GM20000 (cell line): Measurements from ENCODE around the gene MAGIX.

ENCODE experiments used
- DNase-seq: peaks from one replicate; pipeline ENCODE4 v3.0.0; 2012; ENCODE audit warnings: low spot score
- CTCF ChIP-seq: IDR thresholded peaks from 2 replicates; pipeline ENCODE4 v1.5.1; 2012; ENCODE audit warnings: mild to moderate bottlenecking, control low read depth; ENCODE audit errors: extremely low read depth, missing control alignments

Gene MAGIX

GRCh38 chrX:49155243-49155899 is 7.2 kb upstream of the MAGIX start:
- DNase-seq = peak; percentile 47
- no peak for TF ChIP-seq CTCF

- DNase-seq = peak; percentile 87
- peak; percentile 53 for TF ChIP-seq CTCF
These were observed 6.4 kb upstream of the MAGIX start for GRCh38 chrX:49155900-49156837.

GRCh38 chrX:49157194-49157593 is 5.4 kb upstream of the MAGIX start:
- no peak for DNase-seq
- no peak for TF ChIP-seq CTCF

- no peak for TF ChIP-seq CTCF
- no peak for DNase-seq
These were observed 1.6 kb upstream of the MAGIX start for GRCh38 chrX:49160908-49161307.

GRCh38 chrX:49161632-49162031 is 926 bp upstream of the MAGIX start:
- no peak for DNase-seq
- no peak for TF ChIP-seq CTCF

- TF ChIP-seq CTCF = peak; percentile 62
- peak; percentile 87 for DNase-seq
These were observed 1.2 kb downstream of the MAGIX start for GRCh38 chrX:49163555-49164419.
